HG02981 (cell line): ENCODE measurements around the gene IRGM.
"Not testable (repeated sequence)": the region's sequence is repeated elsewhere in the genome, so short reads cannot be mapped to it uniquely, and the experiment has no call there.

Experiments
- ATAC-seq: cut with Tn5 transposase; IDR thresholded peaks from one replicate; pipeline ENCODE4 v1.9.1; 2021; ENCODE audit warnings: mild to moderate bottlenecking, moderate library complexity; ENCODE audit not compliant: unreplicated experiment

Gene IRGM, protein sequence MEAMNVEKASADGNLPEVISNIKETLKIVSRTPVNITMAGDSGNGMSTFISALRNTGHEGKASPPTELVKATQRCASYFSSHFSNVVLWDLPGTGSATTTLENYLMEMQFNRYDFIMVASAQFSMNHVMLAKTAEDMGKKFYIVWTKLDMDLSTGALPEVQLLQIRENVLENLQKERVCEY

DNA sequence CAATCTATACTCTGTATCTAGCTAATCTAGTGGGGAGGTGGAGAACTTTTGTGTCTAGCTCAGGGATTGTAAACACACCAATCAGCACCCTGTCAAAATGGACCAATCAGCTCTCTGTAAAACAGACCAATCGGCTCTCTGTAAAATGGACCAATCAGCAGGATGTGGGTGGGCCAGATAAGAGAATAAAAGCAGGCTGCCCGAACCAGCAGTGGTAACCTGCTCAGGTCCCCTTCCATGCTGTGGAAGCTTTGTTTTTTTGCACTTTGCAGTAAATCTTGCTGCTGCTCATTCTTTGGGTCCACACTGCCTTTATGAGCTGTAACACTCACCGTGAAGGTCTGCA lies at the start of gene IRGM:
Gene IRGM, plus strand, starts transcription at position 214 of the 346 bp plus-strand sequence. CDS start 1,603 bp downstream, outside the sequence.
- ATAC-seq, result not testable (repeated sequence)

DNA sequence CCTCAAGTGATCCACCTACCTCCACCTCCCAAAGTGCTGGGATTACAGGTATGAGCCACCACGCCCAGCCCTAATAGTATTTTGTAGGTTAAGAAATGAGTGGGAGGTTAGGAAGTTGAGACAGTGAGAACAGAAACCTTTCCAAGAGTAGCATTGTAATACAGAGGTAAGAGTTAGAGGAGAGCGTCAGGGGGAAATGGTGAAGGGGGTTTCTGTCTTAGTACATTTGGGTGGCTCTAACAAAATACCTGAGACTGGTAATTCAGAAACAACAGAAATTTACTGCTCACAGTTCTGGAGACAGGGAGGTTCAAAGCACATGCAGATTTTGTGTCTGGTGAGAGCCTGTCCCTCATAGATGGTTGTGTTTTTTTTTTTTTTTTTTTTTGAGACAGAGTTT lies 48.9 kb upstream of the IRGM start:
- no peak for ATAC-seq

DNA sequence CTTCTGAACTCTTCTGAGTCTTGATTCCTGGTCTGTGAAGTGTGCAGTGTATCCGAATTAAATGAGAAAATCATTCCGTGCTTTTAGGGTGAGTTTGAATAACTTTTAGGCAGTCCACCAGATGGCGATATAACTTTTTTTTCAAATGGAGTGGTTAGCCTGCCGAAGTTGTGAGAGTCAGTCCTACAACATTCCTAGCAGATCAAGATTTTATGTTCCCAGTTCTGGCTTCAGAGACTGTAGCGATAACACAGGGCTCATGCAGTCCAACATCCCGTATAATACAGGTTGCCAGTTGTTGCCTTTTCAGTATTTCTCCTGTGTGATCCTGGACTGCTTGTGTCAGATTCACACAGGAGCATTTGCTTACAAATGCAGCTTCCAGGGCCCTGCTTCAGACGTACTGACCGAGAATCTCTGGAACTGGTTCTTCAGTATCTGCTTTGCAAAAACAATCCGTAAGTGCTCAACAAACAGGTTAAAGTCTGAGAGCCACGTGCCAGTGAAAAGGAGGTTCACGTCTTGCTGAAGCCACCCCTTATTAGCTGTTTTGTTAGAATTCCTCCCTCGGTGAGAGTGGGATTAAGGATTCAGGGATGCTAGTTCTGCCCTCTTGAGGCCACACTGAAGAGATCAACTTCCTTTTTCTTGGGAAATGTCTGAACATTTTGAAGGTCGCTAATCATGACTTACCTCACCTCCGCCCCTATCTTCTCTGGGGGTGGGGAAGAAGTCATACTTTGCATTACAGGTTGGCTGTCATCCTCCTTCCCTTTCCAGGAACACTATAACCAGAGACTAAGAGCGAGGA lies 45.0 kb upstream of the IRGM start:
- ATAC-seq, result peak; percentile 58

DNA sequence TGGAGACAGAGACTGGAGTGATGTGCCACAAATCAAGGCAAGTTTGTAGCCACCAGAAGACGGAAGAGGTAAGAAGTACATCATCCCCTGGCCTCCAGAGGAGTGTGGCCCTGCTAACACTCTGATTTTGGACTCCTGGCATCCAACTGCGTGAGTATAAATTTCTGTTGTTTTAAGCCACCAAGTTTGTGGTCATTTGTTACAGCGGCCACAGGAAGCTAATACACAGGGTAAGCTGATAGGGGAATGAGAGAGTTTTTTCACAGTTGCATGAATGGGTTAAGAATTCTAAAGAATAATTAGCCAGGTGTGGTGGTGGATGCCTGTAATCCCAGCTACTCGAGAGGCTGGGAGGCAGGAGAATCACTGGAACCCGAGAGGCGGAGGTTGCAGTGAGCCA lies 41.9 kb upstream of the IRGM start:
- ATAC-seq, result no peak

DNA sequence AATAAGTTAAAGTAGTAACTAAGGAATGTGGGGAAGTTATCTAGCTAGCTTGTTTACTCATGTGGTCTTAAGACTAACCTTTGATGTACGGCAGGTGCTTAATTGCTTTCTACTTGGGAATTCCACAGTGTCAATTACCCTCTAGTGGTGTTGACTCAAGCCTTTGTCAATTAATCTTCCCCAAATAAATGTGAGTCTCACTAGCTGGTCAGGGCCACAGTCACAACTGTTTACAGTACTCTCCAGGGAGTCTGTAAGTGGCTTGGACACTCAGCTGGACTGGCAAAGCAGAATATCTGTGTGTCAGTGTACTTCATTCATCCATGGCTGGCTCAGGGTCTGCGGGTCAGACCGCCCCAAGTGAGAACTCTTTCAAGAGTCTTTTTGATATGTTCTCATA lies 37.0 kb upstream of the IRGM start:
- no peak for ATAC-seq

DNA sequence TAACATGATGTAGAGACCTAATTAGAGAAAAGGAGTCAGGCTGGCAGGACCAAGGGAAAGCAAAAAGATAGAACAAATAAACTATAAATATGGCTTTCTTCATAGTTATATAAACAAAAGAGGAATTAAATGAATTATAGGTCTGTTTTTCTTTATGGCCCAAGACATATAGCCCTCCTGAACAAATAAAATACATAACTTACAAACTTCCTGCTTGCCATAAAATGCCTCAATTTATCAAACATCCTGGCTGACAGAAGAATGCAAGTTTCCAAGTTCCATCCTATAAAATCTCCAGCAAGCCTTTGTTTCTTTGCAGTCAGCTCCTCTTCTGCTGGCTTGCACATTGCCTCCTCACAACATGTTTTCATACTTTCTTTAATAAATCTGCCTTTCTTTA lies 31.3 kb upstream of the IRGM start:
- ATAC-seq, result no peak

DNA sequence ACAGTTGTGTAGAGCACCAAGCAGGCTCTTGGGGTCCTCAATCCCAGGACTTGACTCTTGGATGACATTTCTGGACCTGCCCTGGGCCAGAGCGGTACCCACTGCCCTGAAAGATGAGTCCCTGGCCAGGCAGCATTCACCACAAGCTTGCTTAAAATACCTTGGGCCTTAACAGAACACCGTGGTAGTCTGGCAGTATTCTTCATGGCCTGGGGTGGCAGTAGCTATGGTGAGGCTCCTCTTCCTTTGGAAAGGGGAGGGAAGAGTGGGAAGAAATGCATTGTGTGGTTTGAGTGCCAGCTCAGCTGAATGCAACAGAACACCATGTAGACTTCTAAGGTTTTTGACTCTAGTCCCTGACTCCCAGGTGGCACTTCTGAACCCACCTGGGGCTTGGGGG lies 29.4 kb upstream of the IRGM start:
- ATAC-seq, result no peak

DNA sequence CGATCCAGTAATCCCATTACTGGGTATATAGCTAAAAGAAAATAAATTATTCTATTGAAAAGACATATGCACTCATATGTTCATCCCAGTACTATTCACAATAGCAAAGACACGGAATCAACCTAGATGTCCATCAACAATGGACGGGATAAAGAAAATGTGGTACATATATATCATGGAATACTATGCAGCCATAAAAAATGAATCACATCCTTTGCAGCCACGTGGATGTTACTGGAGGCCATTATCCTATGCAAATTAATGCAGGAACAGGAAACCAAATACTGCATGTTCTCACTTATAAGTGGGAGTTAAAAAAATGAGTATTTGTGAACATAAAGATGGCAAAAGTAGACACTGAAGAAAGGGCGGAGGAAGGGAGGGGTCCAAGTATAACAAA lies 16.6 kb upstream of the IRGM start:
- ATAC-seq, result no peak

DNA sequence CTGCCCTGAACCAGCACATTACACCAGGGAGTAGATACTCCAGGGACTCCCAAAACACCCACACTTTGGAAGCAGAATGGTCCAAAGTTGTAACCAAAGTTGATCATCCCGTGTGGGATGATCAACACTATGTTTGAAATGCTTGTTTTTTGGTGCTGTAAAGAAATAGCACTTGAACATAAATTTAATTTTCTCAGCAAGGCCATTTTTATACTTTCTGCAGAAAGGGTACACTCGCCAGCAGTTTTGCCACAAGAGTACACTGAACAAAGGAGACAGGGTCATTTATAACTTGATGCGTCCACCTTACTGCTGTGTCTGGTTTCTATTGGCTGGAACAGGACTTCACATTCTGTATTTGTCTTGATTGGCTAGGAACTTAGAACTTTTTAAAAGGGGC lies 14.5 kb upstream of the IRGM start:
- not testable (repeated sequence) for ATAC-seq

DNA sequence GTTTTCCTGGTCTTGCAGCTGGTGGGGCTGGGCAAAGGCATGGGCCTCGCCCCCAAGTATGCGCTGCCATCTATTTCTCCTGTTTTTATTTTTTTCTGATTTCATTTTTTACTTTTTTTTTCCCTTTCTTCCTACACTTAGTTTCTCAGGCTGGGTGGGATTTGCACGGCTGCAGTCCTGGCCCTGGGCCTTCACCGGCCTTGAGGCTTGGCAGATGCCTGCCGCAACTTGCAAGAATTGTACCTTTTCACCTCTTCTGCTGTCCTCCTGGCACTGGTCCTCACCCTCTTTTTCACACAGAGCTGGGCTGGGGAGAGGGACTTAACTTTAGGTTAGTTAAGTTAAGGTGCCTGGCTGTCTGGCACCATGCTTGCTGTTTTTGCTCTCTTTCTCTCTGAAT lies 10.3 kb upstream of the IRGM start:
- no peak for ATAC-seq

DNA sequence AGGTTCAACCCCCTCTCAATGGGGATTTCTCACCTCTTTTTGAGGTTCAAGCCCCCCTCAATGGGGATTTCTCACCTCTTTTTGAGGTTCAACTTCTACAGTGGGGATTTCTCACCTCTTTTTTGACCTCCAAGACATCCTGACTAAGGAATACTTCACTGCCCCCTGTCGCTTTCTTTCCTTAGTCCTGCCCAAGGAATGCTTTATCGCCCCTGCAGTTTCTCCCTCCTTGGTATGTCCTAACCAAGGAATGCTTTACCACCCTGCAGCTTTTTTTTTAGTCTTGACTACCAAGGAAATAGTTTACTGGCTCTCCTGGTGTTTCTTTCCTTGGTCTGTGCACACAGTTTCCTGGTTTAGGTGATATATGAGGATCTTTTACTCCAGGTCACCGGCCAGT lies 9.6 kb upstream of the IRGM start:
- no peak for ATAC-seq

DNA sequence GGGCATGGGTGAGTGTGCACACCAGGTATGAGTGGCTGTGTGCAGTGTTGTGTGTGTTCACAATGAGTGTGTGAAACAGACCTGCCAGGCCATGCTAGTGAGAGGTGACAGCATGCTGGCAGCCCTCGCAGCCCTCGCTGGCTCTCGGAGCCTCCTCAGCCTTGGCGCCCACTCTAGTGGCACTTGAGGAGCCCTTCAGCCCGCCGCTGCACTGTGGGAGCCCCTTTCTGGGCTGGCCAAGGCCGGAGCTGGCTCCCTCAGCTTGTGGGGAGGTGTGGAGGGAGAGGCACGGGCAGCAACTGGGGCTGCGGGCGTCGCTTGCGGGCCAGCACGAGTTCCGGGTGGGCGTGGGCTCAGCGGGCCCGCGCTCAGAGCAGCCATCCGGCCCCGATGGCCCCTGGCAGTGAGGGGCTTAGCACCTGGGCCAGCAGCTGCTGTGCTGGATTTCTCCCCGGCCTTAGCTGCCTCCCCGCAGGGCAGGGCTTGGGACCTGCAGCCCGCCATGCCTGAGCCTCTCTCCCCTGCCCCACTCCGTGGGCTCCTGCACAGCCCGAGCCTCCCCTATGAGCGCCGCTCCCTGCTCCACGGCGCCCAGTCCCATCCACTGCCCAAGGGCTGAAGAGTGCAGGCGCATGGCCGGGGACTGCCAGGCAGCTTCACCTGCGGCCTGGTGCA lies 999 bp upstream of the IRGM start:
- ATAC-seq, result not testable (repeated sequence)

DNA sequence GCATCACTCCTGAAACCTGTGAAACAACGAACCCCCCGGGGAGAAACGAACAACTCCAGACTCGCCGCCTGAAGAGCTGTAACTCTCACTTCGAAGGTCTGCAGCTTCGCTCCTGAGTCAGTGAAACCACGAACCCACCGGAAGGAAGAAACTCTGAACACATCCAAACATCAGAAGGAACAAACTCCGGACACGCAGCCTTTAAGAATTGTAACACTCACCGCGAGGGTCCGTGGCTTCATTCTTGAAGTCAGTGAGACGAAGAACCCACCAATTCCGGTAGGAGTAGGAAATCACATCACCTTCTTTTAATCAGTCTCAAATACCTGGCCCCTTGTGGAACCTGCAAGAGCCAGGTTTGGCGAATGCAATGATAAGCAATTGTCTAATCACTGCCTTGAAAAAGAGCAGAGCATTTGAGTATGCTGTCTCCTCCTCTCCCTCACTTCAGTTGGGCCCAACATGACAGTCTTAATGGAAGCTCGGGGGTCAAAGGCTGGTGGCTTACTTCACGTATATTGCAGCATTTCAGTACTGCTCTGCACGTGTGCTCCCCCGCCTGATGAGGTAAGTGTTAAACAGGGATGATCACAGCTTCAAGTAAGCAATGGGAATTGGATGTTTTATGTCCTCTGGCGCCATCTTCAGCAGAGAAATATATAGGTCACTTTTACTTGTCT lies 473 bp downstream of the IRGM start:
- ATAC-seq, result peak; percentile 93

DNA sequence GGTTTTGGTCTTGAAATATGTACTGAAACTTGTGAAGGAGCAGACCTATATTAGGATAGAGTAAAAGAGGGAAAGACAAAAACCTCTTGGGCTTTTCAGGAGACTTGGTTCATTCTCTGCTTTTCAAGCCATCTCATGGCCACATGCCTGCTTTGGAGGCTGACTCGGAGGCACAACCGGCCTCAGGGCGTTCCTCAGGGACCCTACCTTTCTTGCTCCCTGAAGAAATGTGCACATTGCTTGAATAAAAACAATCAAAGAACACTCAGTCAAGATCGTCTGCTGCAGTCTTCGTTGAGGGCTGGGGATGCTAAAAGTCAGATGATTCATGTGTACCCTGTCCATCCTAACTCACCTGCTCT lies 994 bp downstream of the IRGM start:
- no peak for ATAC-seq

DNA sequence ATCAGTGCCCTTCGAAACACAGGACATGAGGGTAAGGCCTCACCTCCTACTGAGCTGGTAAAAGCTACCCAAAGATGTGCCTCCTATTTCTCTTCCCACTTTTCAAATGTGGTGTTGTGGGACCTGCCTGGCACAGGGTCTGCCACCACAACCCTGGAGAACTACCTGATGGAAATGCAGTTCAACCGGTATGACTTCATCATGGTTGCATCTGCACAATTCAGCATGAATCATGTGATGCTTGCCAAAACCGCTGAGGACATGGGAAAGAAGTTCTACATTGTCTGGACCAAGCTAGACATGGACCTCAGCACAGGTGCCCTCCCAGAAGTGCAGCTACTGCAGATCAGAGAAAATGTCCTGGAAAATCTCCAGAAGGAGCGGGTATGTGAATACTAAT lies 1.9 kb downstream of the IRGM start:
- no peak for ATAC-seq

DNA sequence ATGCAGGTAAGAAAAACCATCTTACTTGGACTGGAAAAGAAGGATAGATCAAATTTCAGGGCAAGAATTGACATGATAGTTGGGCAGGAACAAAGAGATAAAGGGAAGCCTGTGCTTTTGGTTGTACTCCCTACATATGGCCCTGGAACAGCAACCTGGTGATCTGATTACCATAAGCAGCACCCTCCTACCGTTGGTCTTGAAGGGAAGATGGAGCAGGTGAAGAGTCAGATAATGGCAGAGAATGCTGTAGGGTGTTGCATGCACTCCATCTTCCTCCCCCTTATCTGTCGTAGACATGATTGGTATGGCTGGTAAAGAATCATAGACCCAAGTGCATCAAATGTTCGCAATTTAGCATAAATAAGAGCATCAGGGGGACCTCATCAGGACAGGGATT lies 4.7 kb downstream of the IRGM start:
- ATAC-seq, result no peak

DNA sequence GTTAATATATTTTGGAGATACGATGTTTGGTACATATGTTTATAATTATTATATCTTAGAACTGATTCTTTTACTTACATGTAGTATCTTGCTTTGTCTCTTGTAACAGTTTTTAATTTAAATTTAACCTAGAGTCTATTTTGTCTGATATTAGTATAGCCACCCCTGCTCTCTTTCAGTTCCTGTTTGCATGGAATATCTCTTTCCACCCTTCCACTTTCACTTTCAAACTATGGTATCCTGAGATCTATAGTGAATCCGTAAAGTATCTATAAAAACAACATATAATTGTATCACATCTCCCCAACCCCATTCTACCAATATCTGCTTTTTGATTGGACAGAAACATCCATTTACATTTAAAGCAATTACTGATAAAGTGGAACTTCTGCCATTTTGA lies 7.2 kb downstream of the IRGM start:
- no peak for ATAC-seq

DNA sequence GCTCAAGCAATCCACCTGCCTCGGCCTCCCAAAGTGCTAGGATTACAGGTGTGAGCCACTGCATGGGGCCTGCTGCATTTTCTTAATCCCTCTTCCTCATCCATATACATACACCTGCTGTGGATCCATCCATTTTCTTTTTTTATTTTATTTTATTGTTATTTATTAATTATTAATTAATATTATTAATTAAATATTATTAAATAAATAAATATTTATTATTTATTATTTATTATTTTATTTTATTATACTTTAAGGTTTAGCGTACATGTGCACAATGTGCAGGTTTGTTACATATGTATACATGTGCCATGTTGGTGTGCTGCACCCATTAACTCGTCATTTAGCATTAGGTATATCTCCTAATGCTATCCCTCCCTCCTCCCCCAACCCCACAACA lies 10.4 kb downstream of the IRGM start:
- not testable (repeated sequence) for ATAC-seq

DNA sequence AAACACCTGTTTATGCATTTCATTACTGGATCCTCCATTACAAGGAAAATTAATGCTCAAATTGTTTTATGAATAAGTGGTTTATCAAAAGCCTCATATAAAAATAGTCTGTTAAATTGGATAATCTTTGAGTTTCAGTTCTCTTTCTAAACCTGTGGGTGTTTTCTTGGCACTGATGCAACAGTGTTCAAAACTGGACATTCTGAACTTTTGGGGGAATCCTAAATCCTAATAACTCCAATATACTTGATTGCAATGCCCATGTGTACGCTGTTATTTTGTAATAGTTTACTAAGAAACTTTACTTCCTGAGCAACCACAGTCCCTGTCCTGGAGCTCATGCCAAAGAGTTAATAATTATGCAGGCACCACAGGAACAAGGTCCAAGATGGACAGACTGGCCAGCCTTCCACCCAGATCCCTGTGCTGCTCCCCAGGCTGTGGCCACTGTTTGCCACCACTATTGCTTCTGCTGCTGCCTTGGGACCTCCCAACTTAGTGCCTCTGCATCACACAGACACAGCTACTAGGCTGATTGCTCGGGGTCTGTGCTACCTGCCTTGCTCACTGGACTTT lies 14.0 kb downstream of the IRGM start:
- no peak for ATAC-seq

DNA sequence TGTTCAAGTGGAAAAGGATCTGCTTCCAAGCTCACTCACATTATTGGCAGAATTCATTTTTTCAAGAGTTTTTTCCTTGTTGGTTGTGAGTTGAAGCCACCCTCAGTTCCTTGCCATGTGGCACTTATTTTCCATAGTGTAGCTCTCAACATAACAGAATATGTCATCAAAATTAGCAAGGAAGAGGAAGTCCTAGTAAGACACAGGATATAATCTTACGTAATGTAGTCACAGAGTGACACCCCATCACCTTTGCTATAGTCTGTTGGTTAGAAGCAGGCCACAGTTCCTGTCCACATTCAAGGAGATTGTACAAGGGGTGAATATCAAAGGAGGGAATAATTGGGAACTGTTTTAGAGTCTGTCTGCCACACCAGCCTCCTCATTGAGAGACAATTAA lies 15.7 kb downstream of the IRGM start:
- no peak for ATAC-seq

DNA sequence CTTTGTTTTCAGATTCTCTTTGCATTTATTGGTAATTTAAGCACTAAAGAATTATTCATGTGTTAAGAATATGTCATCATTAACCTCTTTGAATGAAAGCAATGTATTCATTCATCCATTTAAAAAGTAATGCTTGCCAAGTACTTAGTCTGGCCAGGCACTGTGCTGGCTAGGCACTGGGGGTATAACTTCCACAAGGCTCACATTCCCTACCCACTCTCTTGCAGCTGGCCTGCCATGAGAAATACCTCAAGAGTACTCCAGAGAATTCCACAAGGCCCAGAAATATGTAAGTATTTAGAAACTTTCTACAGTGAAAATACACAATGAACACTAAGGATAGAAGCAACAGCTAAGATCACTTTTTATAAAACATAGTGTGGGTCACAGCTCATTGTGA lies 33.0 kb downstream of the IRGM start:
- ATAC-seq, result no peak
